PFSK-1 (cell line): Measurements from ENCODE around the gene CDT1.

ENCODE experiments used
- FOXP2 ChIP-seq: optimal IDR thresholded peaks from 2 replicates; pipeline ENCODE3; 2011; ENCODE audit warnings: borderline replicate concordance, control low read depth, inconsistent platforms; ENCODE audit not compliant: insufficient read depth; ENCODE audit errors: extremely low read length, extremely low read depth
- POLR2AphosphoS5 ChIP-seq: IDR thresholded peaks from 2 replicates; pipeline ENCODE4 v1.6.1; 2012; ENCODE audit warnings: low read depth, mild to moderate bottlenecking, control low read depth, low read length, moderate library complexity
- SIN3A ChIP-seq: IDR thresholded peaks from 2 replicates; pipeline ENCODE4 v1.6.1; 2012; ENCODE audit warnings: mild to moderate bottlenecking, low read length, moderate library complexity, borderline replicate concordance; ENCODE audit not compliant: insufficient read depth
- TAF1 ChIP-seq: IDR thresholded peaks from 2 replicates; pipeline ENCODE4 v1.6.1; 2012; ENCODE audit warnings: low read length, control low read depth, borderline replicate concordance; ENCODE audit not compliant: insufficient read depth
- TF ChIP-seq, protein P1 (sequence below), 2 experiments: IDR thresholded peaks; 2 replicates each; pipeline versions ENCODE4 v1.6.1 to v1.8.0; 2011 to 2012; ENCODE audit warnings: low read depth in 2 of 2, low read length in 2 of 2, control low read depth in 1 of 2, inconsistent platforms in 1 of 2, mild to moderate bottlenecking in 1 of 2, moderate library complexity in 1 of 2; ENCODE audit not compliant: insufficient read depth in 1 of 2

CDT1 gene

DNA sequence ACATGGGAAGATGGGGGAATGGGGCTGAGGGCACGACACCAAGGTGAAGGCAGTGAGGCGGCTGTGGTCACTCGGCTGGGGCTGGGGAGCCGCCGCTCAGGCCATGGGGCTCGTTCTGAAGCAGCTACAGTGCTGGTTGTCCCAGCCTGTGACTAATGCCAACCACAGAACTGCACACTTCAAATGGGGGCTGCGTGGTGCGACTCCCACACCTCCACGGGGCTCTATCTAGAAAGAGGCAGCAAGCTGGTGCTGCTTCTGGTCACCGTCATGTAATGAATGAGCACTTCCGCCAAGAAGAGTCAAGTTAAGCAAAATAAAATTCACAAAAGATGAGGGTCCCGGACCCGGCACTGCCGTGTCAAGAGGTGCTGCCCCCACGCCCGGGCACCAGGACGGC lies 33.2 kb downstream of the CDT1 start:
- TF ChIP-seq, protein P1, sequence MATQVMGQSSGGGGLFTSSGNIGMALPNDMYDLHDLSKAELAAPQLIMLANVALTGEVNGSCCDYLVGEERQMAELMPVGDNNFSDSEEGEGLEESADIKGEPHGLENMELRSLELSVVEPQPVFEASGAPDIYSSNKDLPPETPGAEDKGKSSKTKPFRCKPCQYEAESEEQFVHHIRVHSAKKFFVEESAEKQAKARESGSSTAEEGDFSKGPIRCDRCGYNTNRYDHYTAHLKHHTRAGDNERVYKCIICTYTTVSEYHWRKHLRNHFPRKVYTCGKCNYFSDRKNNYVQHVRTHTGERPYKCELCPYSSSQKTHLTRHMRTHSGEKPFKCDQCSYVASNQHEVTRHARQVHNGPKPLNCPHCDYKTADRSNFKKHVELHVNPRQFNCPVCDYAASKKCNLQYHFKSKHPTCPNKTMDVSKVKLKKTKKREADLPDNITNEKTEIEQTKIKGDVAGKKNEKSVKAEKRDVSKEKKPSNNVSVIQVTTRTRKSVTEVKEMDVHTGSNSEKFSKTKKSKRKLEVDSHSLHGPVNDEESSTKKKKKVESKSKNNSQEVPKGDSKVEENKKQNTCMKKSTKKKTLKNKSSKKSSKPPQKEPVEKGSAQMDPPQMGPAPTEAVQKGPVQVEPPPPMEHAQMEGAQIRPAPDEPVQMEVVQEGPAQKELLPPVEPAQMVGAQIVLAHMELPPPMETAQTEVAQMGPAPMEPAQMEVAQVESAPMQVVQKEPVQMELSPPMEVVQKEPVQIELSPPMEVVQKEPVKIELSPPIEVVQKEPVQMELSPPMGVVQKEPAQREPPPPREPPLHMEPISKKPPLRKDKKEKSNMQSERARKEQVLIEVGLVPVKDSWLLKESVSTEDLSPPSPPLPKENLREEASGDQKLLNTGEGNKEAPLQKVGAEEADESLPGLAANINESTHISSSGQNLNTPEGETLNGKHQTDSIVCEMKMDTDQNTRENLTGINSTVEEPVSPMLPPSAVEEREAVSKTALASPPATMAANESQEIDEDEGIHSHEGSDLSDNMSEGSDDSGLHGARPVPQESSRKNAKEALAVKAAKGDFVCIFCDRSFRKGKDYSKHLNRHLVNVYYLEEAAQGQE (IDR thresholded peaks at IDR 0.05; ENCODE audit: insufficient read depth in 1 of 2, low read depth in 2 of 2, low read length in 2 of 2), result no peak
- TF ChIP-seq SIN3A (no peak), POLR2AphosphoS5 (no peak), FOXP2 (no peak), TAF1 (no peak)

DNA sequence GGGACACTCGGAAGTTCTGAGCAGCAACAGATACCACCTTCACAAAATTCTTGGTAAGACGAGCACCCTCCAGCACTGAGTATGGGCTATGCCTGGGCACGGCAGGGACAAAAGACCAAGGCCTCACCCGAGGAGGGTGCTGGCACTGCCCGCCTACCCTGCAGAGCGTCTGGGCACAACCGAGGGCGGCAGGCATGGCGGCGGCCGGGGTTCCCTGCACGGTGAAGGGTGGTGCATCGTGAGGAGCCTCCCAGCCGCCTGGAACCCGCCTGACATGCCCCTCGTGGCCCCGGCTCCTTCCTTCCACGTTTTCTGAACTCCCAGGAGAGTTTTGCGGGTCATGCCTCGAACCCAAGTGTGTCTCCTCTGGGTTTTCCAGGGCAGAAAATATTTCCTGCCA lies 34.2 kb downstream of the CDT1 start:
- TF ChIP-seq, protein P1 (IDR thresholded peaks at IDR 0.05; ENCODE audit: insufficient read depth in 1 of 2, low read depth in 2 of 2, low read length in 2 of 2), result no peak
- TF ChIP-seq TAF1, result no peak
- no peak for TF ChIP-seq FOXP2
- no peak for TF ChIP-seq POLR2AphosphoS5
- no peak for TF ChIP-seq SIN3A

DNA sequence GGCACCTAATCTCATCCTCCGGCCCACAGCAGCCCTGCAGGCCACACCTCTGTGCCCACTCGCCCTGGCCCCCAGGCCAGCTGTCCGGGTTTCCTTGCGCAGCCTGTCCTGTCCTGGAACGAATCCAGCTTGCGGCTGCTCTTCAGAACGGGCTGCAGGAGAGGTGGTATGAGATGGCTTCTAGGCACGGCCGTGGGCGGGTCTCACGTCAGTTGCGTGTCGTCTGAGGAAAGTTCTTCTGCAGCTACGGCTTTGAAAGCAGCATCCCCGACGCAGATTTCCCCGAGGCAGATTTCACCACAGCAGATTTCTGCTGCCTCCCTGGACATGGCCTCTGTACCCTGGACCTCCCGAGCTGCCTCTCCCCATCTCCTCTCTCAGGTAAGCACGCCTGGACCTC lies 35.0 kb downstream of the CDT1 start:
- TF ChIP-seq TAF1 (no peak), POLR2AphosphoS5 (no peak), SIN3A (no peak), FOXP2 (no peak)
- TF ChIP-seq, protein P1 (IDR thresholded peaks at IDR 0.05; ENCODE audit: insufficient read depth in 1 of 2, low read depth in 2 of 2, low read length in 2 of 2), result no peak

DNA sequence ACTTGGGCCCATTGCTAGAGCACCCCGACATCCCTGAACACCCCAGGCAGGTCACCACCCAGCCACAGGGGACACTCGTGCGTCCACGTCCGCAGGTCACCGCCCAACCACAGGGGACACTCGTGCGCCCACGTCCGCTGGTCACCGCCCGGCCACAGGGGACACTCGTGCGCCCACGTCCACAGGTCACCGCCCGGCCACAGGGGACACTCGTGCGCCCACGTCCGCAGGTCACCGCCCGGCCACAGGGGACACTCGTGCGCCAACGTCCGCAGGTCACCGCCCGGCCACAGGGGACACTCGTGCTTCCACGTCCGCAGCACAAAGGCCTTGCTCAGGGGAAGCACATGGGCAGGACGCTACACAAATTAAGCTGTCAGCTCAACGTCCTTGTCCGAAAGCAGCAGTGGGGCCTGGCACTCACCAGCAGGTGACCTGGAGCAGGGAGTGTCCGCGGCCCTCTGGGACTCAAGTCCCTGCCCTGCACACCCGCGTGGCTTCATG lies 35.5 kb downstream of the CDT1 start:
- no peak for TF ChIP-seq POLR2AphosphoS5
- TF ChIP-seq, protein P1 (IDR thresholded peaks at IDR 0.05; ENCODE audit: insufficient read depth in 1 of 2, low read depth in 2 of 2, low read length in 2 of 2), result no peak
- TF ChIP-seq SIN3A, result no peak
- TF ChIP-seq FOXP2, result no peak
- TF ChIP-seq TAF1, result no peak
